GM23338 (cell line): ENCODE results near the gene ATAD1. TPM values are rescaled to one million over a fixed set of nuclear protein-coding genes. Genes with fewer than 3 reads are reported as not detected.

Experiments used
- ATAC-seq: fragments of 200-7000 bp; cut with Tn5 transposase; 3 replicates; pipeline ENCODE4 v1.9.1; 2020
- DNase-seq: peaks from one replicate; pipeline ENCODE4 v3.0.0-alpha.2; 2015; ENCODE audit warnings: low spot score
- H2AFZ ChIP-seq: fragments of 200-600 bp; sonication (generic); 2 replicates; pipeline ENCODE4 v1.8.0; 2016; ENCODE audit warnings: antibody characterized with exemption, mild to moderate bottlenecking, moderate library complexity
- H3F3A ChIP-seq: fragments of 200-600 bp; sonication (generic); replicated peaks from 2 replicates; pipeline ENCODE4 v1.8.0; 2017; ENCODE audit warnings: antibody characterized with exemption, mixed run types, low read depth
- H3K27ac ChIP-seq: fragments of 200-600 bp; sonication (generic); 2 replicates; pipeline ENCODE4 v1.6.1; 2016; ENCODE audit warnings: low read depth
- H3K27me3 ChIP-seq: fragments of 200-600 bp; sonication (generic); 2 replicates; pipeline ENCODE4 v1.8.0; 2016; ENCODE audit warnings: mild to moderate bottlenecking, mixed run types, moderate library complexity; ENCODE audit not compliant: insufficient read depth
- H3K36me3 ChIP-seq: fragments of 200-600 bp; sonication (generic); 2 replicates; pipeline ENCODE4 v1.8.0; 2016; ENCODE audit warnings: mild to moderate bottlenecking; ENCODE audit not compliant: insufficient read depth
- H3K4me1 ChIP-seq: fragments of 200-600 bp; sonication (generic); 2 replicates; pipeline ENCODE4 v1.8.0; 2016; ENCODE audit warnings: mild to moderate bottlenecking, moderate library complexity; ENCODE audit not compliant: insufficient read depth
- H3K4me2 ChIP-seq: fragments of 200-600 bp; sonication (generic); 2 replicates; pipeline ENCODE4 v1.7.1; 2017; ENCODE audit warnings: mixed run types
- H3K4me3 ChIP-seq: fragments of 200-600 bp; sonication (generic); 2 replicates; pipeline ENCODE4 v1.6.1; 2016; ENCODE audit warnings: mixed run types
- H3K79me2 ChIP-seq: fragments of 200-600 bp; sonication (generic); replicated peaks from 2 replicates; pipeline ENCODE4 v1.8.0; 2017; ENCODE audit warnings: mild to moderate bottlenecking; ENCODE audit not compliant: insufficient read depth
- H3K9me2 ChIP-seq: fragments of 200-600 bp; sonication (generic); 2 replicates; pipeline ENCODE4 v1.8.0; 2017; ENCODE audit not compliant: insufficient read depth
- H4K20me1 ChIP-seq: fragments of 200-600 bp; sonication (generic); replicated peaks from 2 replicates; pipeline ENCODE4 v1.8.0; 2017; ENCODE audit warnings: mild to moderate bottlenecking; ENCODE audit not compliant: insufficient read depth
- H3K27ac Mint-ChIP-seq: 2 replicates; pipeline ENCODE4 v1.8.0; 2020; ENCODE audit warnings: inconsistent platforms, mild to moderate bottlenecking, moderate library complexity, mixed read lengths
- H3K27me3 Mint-ChIP-seq: 3 replicates; pipeline ENCODE4 v1.8.0; 2022; ENCODE audit warnings: low read depth, mild to moderate bottlenecking, moderate library complexity, mixed read lengths, inconsistent platforms; ENCODE audit not compliant: insufficient read depth, poor library complexity
- H3K36me3 Mint-ChIP-seq: 3 replicates; pipeline ENCODE4 v1.8.0; 2021; ENCODE audit warnings: low read depth, mild to moderate bottlenecking, inconsistent platforms, moderate library complexity, mixed read lengths
- H3K4me1 Mint-ChIP-seq: 3 replicates; pipeline ENCODE4 v1.8.0; 2020; ENCODE audit warnings: mild to moderate bottlenecking, inconsistent platforms, mixed read lengths
- H3K4me3 Mint-ChIP-seq: 3 replicates; pipeline ENCODE4 v1.8.0; 2021; ENCODE audit warnings: moderate library complexity, mild to moderate bottlenecking, inconsistent platforms, mixed read lengths
- H3K9me3 Mint-ChIP-seq: 3 replicates; pipeline ENCODE4 v1.8.0; 2020; ENCODE audit warnings: moderate library complexity, mild to moderate bottlenecking, inconsistent platforms, mixed read lengths
- CREB1 ChIP-seq: fragments of 250-450 bp; sonication (Bioruptor Pico); IDR thresholded peaks from 2 replicates; pipeline ENCODE4 v1.5.0; 2020; ENCODE audit warnings: low read depth, mild to moderate bottlenecking, moderate library complexity
- CTCF ChIP-seq, 2 experiments: fragments of 200-600 bp in 1 of 2; sonication (generic) in 1 of 2; conservative IDR thresholded peaks; 2 replicates each; pipeline versions ENCODE4 v1.5.1 to v1.6.1; 2016 to 2017; ENCODE audit warnings: antibody characterized with exemption in 2 of 2, low read depth in 2 of 2, mild to moderate bottlenecking in 2 of 2, moderate library complexity in 1 of 2
- ETS1 ChIP-seq: IDR thresholded peaks from 2 replicates; pipeline ENCODE4 v1.6.1; 2016; ENCODE audit warnings: antibody characterized with exemption
- EZH2 ChIP-seq: fragments of 200-600 bp; sonication (generic); IDR thresholded peaks from one replicate; pipeline ENCODE4 v1.8.0; 2017; ENCODE audit warnings: antibody characterized with exemption, mild to moderate bottlenecking, low read depth; ENCODE audit not compliant: unreplicated experiment
- EZH2phosphoT487 ChIP-seq: fragments of 200-600 bp; sonication (generic); IDR thresholded peaks from one replicate; pipeline ENCODE4 v1.8.1; 2018; ENCODE audit warnings: antibody characterized with exemption; ENCODE audit not compliant: unreplicated experiment
- NANOG ChIP-seq: IDR thresholded peaks from 2 replicates; pipeline ENCODE4 v1.6.1; 2016; ENCODE audit warnings: antibody characterized with exemption, borderline replicate concordance
- POLR2AphosphoS5 ChIP-seq: IDR thresholded peaks from 2 replicates; pipeline ENCODE4 v1.6.1; 2016; ENCODE audit warnings: antibody characterized with exemption, low read depth
- REST ChIP-seq: IDR thresholded peaks from one replicate; pipeline ENCODE4 v1.6.1; 2018; ENCODE audit warnings: antibody characterized with exemption; ENCODE audit not compliant: unreplicated experiment
- STAT1 ChIP-seq: IDR thresholded peaks from one replicate; pipeline ENCODE4 v1.6.1; 2016; ENCODE audit warnings: antibody characterized with exemption; ENCODE audit not compliant: unreplicated experiment
- ZNF114 ChIP-seq: fragments of 250-450 bp; sonication (Bioruptor Pico); IDR thresholded peaks from 2 replicates; pipeline ENCODE4 v1.5.0; 2020; ENCODE audit warnings: mild to moderate bottlenecking, moderate library complexity
- ZNF331 ChIP-seq: fragments of 250-450 bp; sonication (Bioruptor Pico); IDR thresholded peaks from 2 replicates; pipeline ENCODE4 v1.5.0; 2020; ENCODE audit warnings: low read depth, mild to moderate bottlenecking, moderate library complexity
- polyA plus RNA-seq: library from polyadenylated mRNA; unstranded; fragments of >200 nt; fragmentation: Nextera tagmentation; extraction: Ambion mirVana; gene quantifications from 2 replicates; pipeline ENCODE4 v1.2.1, GENCODE V29; 2016
- total RNA-seq: library from RNA; depleted of rRNA; stranded (reverse); fragments of >200 nt; shearing (Covaris generic); gene quantifications from 2 replicates; pipeline ENCODE4 v1.2.3, GENCODE V29; 2014

The ATAD1 gene
- total and polyA plus RNA-seq, 2 experiments from 2014 or later = 30.3 to 49.6 TPM

- Histone ChIP-seq H3K4me3 (no peak overlapping the region), H4K20me1 (no peaks in the 10 kb centered on the region), H3F3A (no peaks in the 10 kb centered on the region), H3K4me2 (no peak overlapping the region), H3K79me2 (no peaks in the 10 kb centered on the region), H3K27ac (no peak overlapping the region), H3K27me3 (no peaks in the 10 kb centered on the region), H3K4me1 (0 out of 2 replicates have a peak, but pooled peaks cover 12% of the 10 kb centered on the region), H3K9me2 (no peaks in the 10 kb centered on the region), H3K36me3 (no peaks in the 10 kb centered on the region), H2AFZ (no peak overlapping the region)
- Mint-ChIP-seq H3K4me3 (no peak overlapping the region), H3K4me1 (peaks cover 14% of the 10 kb centered on the region), H3K27me3 (no peaks in the 10 kb centered on the region), H3K27ac (no peak overlapping the region), H3K9me3 (no peaks in the 10 kb centered on the region; the same call in 1 of the 3 replicates), H3K36me3 (no peaks in the 10 kb centered on the region)
- ATAC-seq (no peak), DNase-seq (no peak)
- TF ChIP-seq POLR2AphosphoS5 = no peak
Observed at GRCh38 chr10:87852089-87852488, 34.1 kb upstream of the ATAD1 start.

GRCh38 chr10:87850742-87851205 is 32.7 kb upstream of the ATAD1 start:
- peak; percentile 71 to 99 for TF ChIP-seq CTCF (conservative IDR thresholded peaks at IDR 0.05; ENCODE audit: low read depth in 2 of 2)
- TF ChIP-seq CREB1 (CRISPR knock-in tag) = no peak
- H3K27me3 ChIP-seq = no peaks in the 10 kb centered on the region
- no peaks in the 10 kb centered on the region for H4K20me1 ChIP-seq
- no peak overlapping the region for H3K4me3 ChIP-seq
- no peaks in the 10 kb centered on the region for H3K9me2 ChIP-seq
- no peak overlapping the region for H3K27ac Mint-ChIP-seq
- no peaks in the 10 kb centered on the region for H3K79me2 ChIP-seq
- 0 out of 2 replicates have a peak, but pooled peaks cover 12% of the 10 kb centered on the region for H3K4me1 ChIP-seq
- no peak overlapping the region for H3K4me3 Mint-ChIP-seq
- H3K4me2 ChIP-seq = no peak overlapping the region
- peak overlapping the region; percentile 83 for H2AFZ ChIP-seq
- H3F3A ChIP-seq = no peaks in the 10 kb centered on the region
- H3K27me3 Mint-ChIP-seq = no peaks in the 10 kb centered on the region
- H3K36me3 Mint-ChIP-seq = no peaks in the 10 kb centered on the region
- ATAC-seq (peak; percentile 99), DNase-seq (peak; percentile 89)
- H3K36me3 ChIP-seq = no peaks in the 10 kb centered on the region
- peaks cover 14% of the 10 kb centered on the region for H3K4me1 Mint-ChIP-seq
- no peaks in the 10 kb centered on the region; the same call in 1 of the 3 replicates for H3K9me3 Mint-ChIP-seq
- H3K27ac ChIP-seq = no peak overlapping the region

GRCh38 chr10:87849001-87849400 is 31.0 kb upstream of the ATAD1 start:
- no peak for ATAC-seq
- no peaks in the 10 kb centered on the region for H3K27me3 Mint-ChIP-seq
- H3K4me3 Mint-ChIP-seq = no peak overlapping the region
- H3K36me3 ChIP-seq = no peaks in the 10 kb centered on the region
- H3K36me3 Mint-ChIP-seq = no peaks in the 10 kb centered on the region
- H2AFZ ChIP-seq = no peak overlapping the region
- no peaks in the 10 kb centered on the region for H3K79me2 ChIP-seq
- 0 out of 2 replicates have a peak, but pooled peaks cover 12% of the 10 kb centered on the region for H3K4me1 ChIP-seq
- peaks cover 14% of the 10 kb centered on the region for H3K4me1 Mint-ChIP-seq
- no peak overlapping the region for H3K27ac Mint-ChIP-seq
- H3K9me3 Mint-ChIP-seq = no peaks in the 10 kb centered on the region
- DNase-seq = no peak
- H3K4me2 ChIP-seq = no peak overlapping the region
- no peaks in the 10 kb centered on the region for H3K27me3 ChIP-seq
- no peaks in the 10 kb centered on the region for H3K9me2 ChIP-seq
- no peak overlapping the region for H3K4me3 ChIP-seq
- no peaks in the 10 kb centered on the region for H3F3A ChIP-seq
- H3K27ac ChIP-seq = no peak overlapping the region
- no peaks in the 10 kb centered on the region for H4K20me1 ChIP-seq
- TF ChIP-seq ZNF331 (CRISPR knock-in tag) (no peak), REST (no peak), NANOG (no peak), EZH2 (no peak), ETS1 (no peak), POLR2AphosphoS5 (no peak), CTCF (conservative IDR thresholded peaks at IDR 0.05; ENCODE audit: low read depth in 2 of 2) (no peak), EZH2phosphoT487 (no peak), ZNF114 (CRISPR knock-in tag) (no peak), STAT1 (no peak), CREB1 (CRISPR knock-in tag) (no peak)
